Progenitor cell of endocrine pancreas (in vitro differentiated cells): ENCODE measurements around the gene TRPC4. TPM values are rescaled to one million over a fixed set of nuclear protein-coding genes. Genes with fewer than 3 reads are reported as not detected.

ENCODE experiments used
- DNase-seq: peaks from one replicate; pipeline ENCODE4 v3.0.0; 2021; ENCODE audit warnings: low spot score; ENCODE audit not compliant: unreplicated experiment
- H3K27ac Mint-ChIP-seq: 2 replicates; pipeline ENCODE4 v1.8.0; 2021; ENCODE audit warnings: mild to moderate bottlenecking, moderate library complexity, mixed read lengths
- H3K27me3 Mint-ChIP-seq: 2 replicates; pipeline ENCODE4 v1.8.0; 2021; ENCODE audit warnings: mixed read lengths
- H3K36me3 Mint-ChIP-seq: 2 replicates; pipeline ENCODE4 v1.8.0; 2022; ENCODE audit warnings: mixed read lengths; ENCODE audit not compliant: insufficient read depth
- H3K4me1 Mint-ChIP-seq: 2 replicates; pipeline ENCODE4 v1.8.0; 2021; ENCODE audit warnings: low read depth, mixed read lengths
- H3K4me3 Mint-ChIP-seq: 2 replicates; pipeline ENCODE4 v1.8.0; 2021; ENCODE audit warnings: low read depth, mild to moderate bottlenecking, moderate library complexity, mixed read lengths
- H3K9me3 Mint-ChIP-seq: 2 replicates; pipeline ENCODE4 v1.8.0; 2021; ENCODE audit warnings: low read depth, mixed read lengths
- total RNA-seq: library from RNA; stranded (reverse); gene quantifications from 2 replicates; pipeline ENCODE4 v1.2.1, GENCODE V29; 2021
- TF ChIP-seq, protein P1 (sequence below): fragments of 200-600 bp; sonication (generic); IDR thresholded peaks from one replicate; pipeline ENCODE4 v1.5.0; 2021; ENCODE audit warnings: antibody characterized with exemption, mild to moderate bottlenecking; ENCODE audit not compliant: unreplicated experiment

Gene TRPC4
- total RNA-seq, 1 donor from 2014 or later = 4.2 TPM

DNA sequence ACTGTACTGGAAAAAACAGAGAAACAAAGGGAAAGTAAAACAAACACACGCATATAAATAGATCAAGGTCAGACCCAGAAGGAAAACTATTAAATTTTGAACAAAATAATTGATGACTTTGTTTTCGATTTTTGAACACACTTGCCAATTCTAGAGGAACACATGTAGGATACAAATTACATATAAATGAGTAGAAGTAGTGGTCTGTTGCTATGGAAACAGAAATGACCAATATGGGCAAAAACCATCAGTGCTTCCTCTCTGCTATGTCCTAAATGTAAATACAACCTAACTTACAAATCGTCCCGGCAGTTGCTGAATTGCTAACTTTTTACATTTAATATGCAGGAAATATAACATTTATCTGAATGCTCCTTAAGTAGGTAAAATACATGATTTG lies 205.8 kb downstream of the TRPC4 start:
- Mint-ChIP-seq H3K27me3 (no peaks in the 10 kb centered on the region), H3K4me3 (no peak overlapping the region), H3K36me3 (no peaks in the 10 kb centered on the region), H3K9me3 (no peaks in the 10 kb centered on the region), H3K4me1 (no peaks in the 10 kb centered on the region), H3K27ac (no peak overlapping the region)
- DNase-seq = no peak
- TF ChIP-seq, protein P1, sequence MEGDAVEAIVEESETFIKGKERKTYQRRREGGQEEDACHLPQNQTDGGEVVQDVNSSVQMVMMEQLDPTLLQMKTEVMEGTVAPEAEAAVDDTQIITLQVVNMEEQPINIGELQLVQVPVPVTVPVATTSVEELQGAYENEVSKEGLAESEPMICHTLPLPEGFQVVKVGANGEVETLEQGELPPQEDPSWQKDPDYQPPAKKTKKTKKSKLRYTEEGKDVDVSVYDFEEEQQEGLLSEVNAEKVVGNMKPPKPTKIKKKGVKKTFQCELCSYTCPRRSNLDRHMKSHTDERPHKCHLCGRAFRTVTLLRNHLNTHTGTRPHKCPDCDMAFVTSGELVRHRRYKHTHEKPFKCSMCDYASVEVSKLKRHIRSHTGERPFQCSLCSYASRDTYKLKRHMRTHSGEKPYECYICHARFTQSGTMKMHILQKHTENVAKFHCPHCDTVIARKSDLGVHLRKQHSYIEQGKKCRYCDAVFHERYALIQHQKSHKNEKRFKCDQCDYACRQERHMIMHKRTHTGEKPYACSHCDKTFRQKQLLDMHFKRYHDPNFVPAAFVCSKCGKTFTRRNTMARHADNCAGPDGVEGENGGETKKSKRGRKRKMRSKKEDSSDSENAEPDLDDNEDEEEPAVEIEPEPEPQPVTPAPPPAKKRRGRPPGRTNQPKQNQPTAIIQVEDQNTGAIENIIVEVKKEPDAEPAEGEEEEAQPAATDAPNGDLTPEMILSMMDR = no peak

GRCh38 chr13:37662624-37663023 lies 206.9 kb downstream of the TRPC4 start:
- no peak overlapping the region for H3K4me3 Mint-ChIP-seq
- no peak for DNase-seq
- H3K4me1 Mint-ChIP-seq = no peaks in the 10 kb centered on the region
- no peak overlapping the region for H3K27ac Mint-ChIP-seq
- no peaks in the 10 kb centered on the region for H3K36me3 Mint-ChIP-seq
- TF ChIP-seq, protein P1 = no peak
- no peaks in the 10 kb centered on the region for H3K27me3 Mint-ChIP-seq
- H3K9me3 Mint-ChIP-seq = no peaks in the 10 kb centered on the region

DNA sequence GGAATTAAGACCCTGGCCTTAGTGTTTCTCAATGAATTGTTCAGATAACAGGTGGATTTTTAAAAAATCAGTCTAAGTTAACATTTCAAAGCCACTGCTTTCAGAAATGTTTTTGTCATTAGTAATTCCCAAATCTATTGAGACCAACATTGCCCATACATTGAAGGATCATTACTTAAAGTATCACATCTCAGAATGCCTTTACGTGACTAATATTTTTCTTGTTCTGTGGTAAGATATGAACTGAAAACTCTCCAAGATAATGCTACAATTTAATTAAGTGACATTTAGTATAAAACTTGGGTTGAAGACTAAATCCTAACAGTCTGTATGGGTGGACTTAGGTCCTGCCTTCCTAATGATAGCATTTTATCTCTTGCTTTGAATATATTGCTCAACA lies 211.6 kb downstream of the TRPC4 start:
- Mint-ChIP-seq H3K27ac (no peak overlapping the region), H3K36me3 (peaks cover 1% of the 10 kb centered on the region), H3K27me3 (no peaks in the 10 kb centered on the region), H3K4me3 (no peak overlapping the region), H3K9me3 (no peaks in the 10 kb centered on the region), H3K4me1 (no peaks in the 10 kb centered on the region)
- TF ChIP-seq, protein P1 = no peak
- no peak for DNase-seq

GRCh38 chr13:37657134-37657533 lies 212.4 kb downstream of the TRPC4 start:
- no peak for DNase-seq
- H3K4me3 Mint-ChIP-seq = no peak overlapping the region
- H3K4me1 Mint-ChIP-seq = no peaks in the 10 kb centered on the region
- H3K36me3 Mint-ChIP-seq = peaks cover 2% of the 10 kb centered on the region
- no peak overlapping the region for H3K27ac Mint-ChIP-seq
- TF ChIP-seq, protein P1 = no peak
- no peaks in the 10 kb centered on the region for H3K9me3 Mint-ChIP-seq
- H3K27me3 Mint-ChIP-seq = no peaks in the 10 kb centered on the region

DNA sequence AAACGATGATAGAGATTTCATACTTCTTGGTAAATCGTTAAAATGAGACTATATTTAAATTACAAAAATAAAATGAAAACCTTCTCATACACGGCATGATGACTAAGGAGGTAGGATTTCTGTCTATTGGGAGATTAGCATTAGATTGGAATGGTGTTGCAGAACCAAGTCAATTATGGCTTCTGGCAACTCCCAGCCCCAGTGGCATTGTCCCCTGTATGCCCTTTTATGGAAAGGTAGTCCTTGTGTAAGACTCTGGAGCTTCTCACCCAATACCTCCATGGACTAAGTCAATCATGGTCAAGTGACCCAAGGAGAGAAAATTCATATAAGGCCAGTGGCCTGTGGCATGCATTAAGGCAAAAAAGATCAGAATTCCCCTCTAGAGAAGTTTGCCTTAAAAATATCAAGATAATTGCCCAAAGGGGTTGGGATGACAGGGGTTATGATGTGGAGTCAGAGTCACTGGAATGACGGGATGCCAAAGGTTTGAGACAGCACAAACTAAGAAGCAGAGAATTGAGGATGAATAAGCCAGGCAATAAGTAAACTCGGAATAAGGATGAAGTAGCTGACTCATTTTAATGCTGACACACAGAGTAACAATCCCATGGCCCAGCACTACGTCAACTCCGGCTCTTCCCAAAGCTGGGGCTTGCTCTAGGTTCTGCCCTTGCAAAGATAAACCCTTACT lies 213.2 kb downstream of the TRPC4 start:
- H3K36me3 Mint-ChIP-seq = peaks cover 2% of the 10 kb centered on the region
- no peak overlapping the region for H3K4me3 Mint-ChIP-seq
- H3K9me3 Mint-ChIP-seq = no peaks in the 10 kb centered on the region
- H3K27ac Mint-ChIP-seq = no peak overlapping the region
- no peaks in the 10 kb centered on the region for H3K4me1 Mint-ChIP-seq
- H3K27me3 Mint-ChIP-seq = no peaks in the 10 kb centered on the region
- TF ChIP-seq, protein P1 = no peak
- DNase-seq = no peak
